PC-9 (cell line): ENCODE results near the gene CFAP20DC.

ENCODE experiments used
- CTCF ChIP-seq: fragments of 200-600 bp; sonication (generic); conservative IDR thresholded peaks from 2 replicates; pipeline ENCODE4 v1.6.1; 2017; ENCODE audit warnings: mixed run types, antibody characterized with exemption, mild to moderate bottlenecking, moderate library complexity
- EZH2 ChIP-seq: fragments of 200-600 bp; sonication (generic); IDR thresholded peaks from 2 replicates; pipeline ENCODE4 v1.8.0; 2017; ENCODE audit warnings: antibody characterized with exemption, low read depth

GRCh38 chr3:58697561-58697960 is 352.3 kb downstream of the CFAP20DC start:
- TF ChIP-seq CTCF (no peak), EZH2 (no peak)
